ENCODE measurements around the gene IL1RAPL1. TPM values are rescaled to one million over a fixed set of nuclear protein-coding genes. Genes with fewer than 3 reads are reported as not detected.
A peak's percentile ranks its signal among the peaks of the same experiment; 100 is the strongest.

Gene IL1RAPL1
- total RNA-seq, 1 donor from 2014 or later, result 0.16 TPM

DNA sequence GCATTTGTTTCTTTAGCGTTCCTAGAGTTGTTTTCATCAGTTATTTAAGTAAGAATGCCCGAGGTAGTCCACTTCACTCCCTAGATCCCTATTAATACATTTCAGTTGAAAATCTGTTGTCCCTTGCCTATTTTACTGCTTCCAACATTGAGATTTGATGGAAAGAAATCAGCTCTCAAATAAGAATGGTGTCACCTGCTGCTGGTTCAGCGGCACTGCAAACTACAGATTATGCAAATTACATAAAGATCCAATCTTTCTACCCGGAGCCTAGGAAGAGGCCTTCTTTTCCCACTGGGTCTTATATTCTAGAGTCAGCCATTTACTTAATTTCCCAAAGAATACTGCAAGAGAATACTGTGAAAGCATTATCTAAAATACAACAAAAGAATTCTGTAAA, 1030.5 kb downstream of the IL1RAPL1 start:
- no peaks in the 10 kb centered on the region for H3K9me3 Mint-ChIP-seq (ENCODE audit: unreplicated experiment)
- Histone ChIP-seq H3K4me3 (ENCODE audit: insufficient read depth, low read depth, low read length) (no peak overlapping the region), H3K79me2 (ENCODE audit: insufficient read depth, low read length) (no peaks in the 10 kb centered on the region), H3K9ac (ENCODE audit: low read length) (no peak overlapping the region), H3K4me1 (ENCODE audit: insufficient read depth, low read length) (no peaks in the 10 kb centered on the region), H3K36me3 (ENCODE audit: insufficient read depth, low read length) (no peaks in the 10 kb centered on the region), H3K27ac (ENCODE audit: low read depth, low read length) (no peak overlapping the region), H3K4me2 (ENCODE audit: low read length) (no peak overlapping the region), H3K27me3 (ENCODE audit: insufficient read depth, low read length) (no peaks in the 10 kb centered on the region), H2AFZ (ENCODE audit: low read depth, low read length) (no peak overlapping the region), H3K9me3 (ENCODE audit: insufficient read depth, low read depth, low read length) (no peaks in the 10 kb centered on the region), H4K20me1 (ENCODE audit: insufficient read depth, low read length) (no peaks in the 10 kb centered on the region)
- H3K36me3 Mint-ChIP-seq (ENCODE audit: low read depth, unreplicated experiment), result no peaks in the 10 kb centered on the region
- FAIRE-seq (peak; percentile 75), DNase-seq (ENCODE audit: low read depth) (no peak)
- H3K4me1 Mint-ChIP-seq (ENCODE audit: low read depth, unreplicated experiment), result no peaks in the 10 kb centered on the region
- no peak overlapping the region for H3K27ac Mint-ChIP-seq (ENCODE audit: unreplicated experiment)
- H3K4me3 Mint-ChIP-seq (ENCODE audit: unreplicated experiment), result no peak overlapping the region
- no peak for TF ChIP-seq CTCF (IDR thresholded peaks at IDR 0.05; ENCODE audit: insufficient read depth, low read depth, low read length)
- no peak for TF ChIP-seq EZH2 (IDR thresholded peaks at IDR 0.05; ENCODE audit: insufficient read depth, low read length)
- no peaks in the 10 kb centered on the region for H3K27me3 Mint-ChIP-seq (ENCODE audit: low read depth, unreplicated experiment)

GRCh38 chrX:29627833-29628232, 1040.6 kb downstream of the IL1RAPL1 start:
- Histone ChIP-seq H3K27ac (ENCODE audit: low read depth, low read length) (no peak overlapping the region), H3K27me3 (ENCODE audit: insufficient read depth, low read length) (no peaks in the 10 kb centered on the region), H3K4me3 (ENCODE audit: insufficient read depth, low read depth, low read length) (no peak overlapping the region), H3K4me2 (ENCODE audit: low read length) (no peak overlapping the region), H2AFZ (ENCODE audit: low read depth, low read length) (no peak overlapping the region), H3K9me3 (ENCODE audit: insufficient read depth, low read depth, low read length) (no peaks in the 10 kb centered on the region), H4K20me1 (ENCODE audit: insufficient read depth, low read length) (no peaks in the 10 kb centered on the region), H3K36me3 (ENCODE audit: insufficient read depth, low read length) (no peaks in the 10 kb centered on the region), H3K4me1 (ENCODE audit: insufficient read depth, low read length) (no peaks in the 10 kb centered on the region), H3K9ac (ENCODE audit: low read length) (no peak overlapping the region), H3K79me2 (ENCODE audit: insufficient read depth, low read length) (no peaks in the 10 kb centered on the region)
- peak; percentile 41 for FAIRE-seq
- DNase-seq (ENCODE audit: low read depth), result peak; percentile 16
- Mint-ChIP-seq H3K27ac (ENCODE audit: unreplicated experiment) (no peak overlapping the region), H3K4me3 (ENCODE audit: unreplicated experiment) (no peak overlapping the region), H3K36me3 (ENCODE audit: low read depth, unreplicated experiment) (no peaks in the 10 kb centered on the region), H3K27me3 (ENCODE audit: low read depth, unreplicated experiment) (no peaks in the 10 kb centered on the region), H3K4me1 (ENCODE audit: low read depth, unreplicated experiment) (no peaks in the 10 kb centered on the region), H3K9me3 (ENCODE audit: unreplicated experiment) (no peaks in the 10 kb centered on the region)
- TF ChIP-seq CTCF (IDR thresholded peaks at IDR 0.05; ENCODE audit: insufficient read depth, low read depth, low read length), result no peak
- TF ChIP-seq EZH2 (IDR thresholded peaks at IDR 0.05; ENCODE audit: insufficient read depth, low read length), result no peak

GRCh38 chrX:29634516-29634915, 1047.3 kb downstream of the IL1RAPL1 start:
- Mint-ChIP-seq H3K27ac (ENCODE audit: unreplicated experiment) (peak overlapping the region; percentile 5), H3K27me3 (ENCODE audit: low read depth, unreplicated experiment) (no peaks in the 10 kb centered on the region), H3K4me1 (ENCODE audit: low read depth, unreplicated experiment) (no peaks in the 10 kb centered on the region), H3K4me3 (ENCODE audit: unreplicated experiment) (no peak overlapping the region), H3K9me3 (ENCODE audit: unreplicated experiment) (no peaks in the 10 kb centered on the region), H3K36me3 (ENCODE audit: low read depth, unreplicated experiment) (no peaks in the 10 kb centered on the region)
- H3K4me3 ChIP-seq (ENCODE audit: insufficient read depth, low read depth, low read length), result no peak overlapping the region
- no peak overlapping the region for H3K4me2 ChIP-seq (ENCODE audit: low read length)
- H2AFZ ChIP-seq (ENCODE audit: low read depth, low read length), result no peak overlapping the region
- no peak for TF ChIP-seq CTCF (IDR thresholded peaks at IDR 0.05; ENCODE audit: insufficient read depth, low read depth, low read length)
- TF ChIP-seq EZH2 (IDR thresholded peaks at IDR 0.05; ENCODE audit: insufficient read depth, low read length), result no peak
- peak overlapping the region; percentile 7 for H3K27ac ChIP-seq (ENCODE audit: low read depth, low read length)
- no peaks in the 10 kb centered on the region for H3K36me3 ChIP-seq (ENCODE audit: insufficient read depth, low read length)
- no peaks in the 10 kb centered on the region for H3K4me1 ChIP-seq (ENCODE audit: insufficient read depth, low read length)
- FAIRE-seq (peak; percentile 5), DNase-seq (ENCODE audit: low read depth) (peak; percentile 65)
- no peaks in the 10 kb centered on the region for H4K20me1 ChIP-seq (ENCODE audit: insufficient read depth, low read length)
- no peaks in the 10 kb centered on the region for H3K79me2 ChIP-seq (ENCODE audit: insufficient read depth, low read length)
- H3K9ac ChIP-seq (ENCODE audit: low read length), result no peak overlapping the region
- H3K9me3 ChIP-seq (ENCODE audit: insufficient read depth, low read depth, low read length), result no peaks in the 10 kb centered on the region
- H3K27me3 ChIP-seq (ENCODE audit: insufficient read depth, low read length), result no peaks in the 10 kb centered on the region
